Measurements from ENCODE around the gene UPK3A. TPM values are rescaled to one million over a fixed set of nuclear protein-coding genes. Genes with fewer than 3 reads are reported as not detected.
"Not testable (repeated sequence)": the region's sequence is repeated elsewhere in the genome, so short reads cannot be mapped to it uniquely, and the experiment has no call there.

UPK3A gene
- total RNA-seq, 1 donor = not detected

DNA sequence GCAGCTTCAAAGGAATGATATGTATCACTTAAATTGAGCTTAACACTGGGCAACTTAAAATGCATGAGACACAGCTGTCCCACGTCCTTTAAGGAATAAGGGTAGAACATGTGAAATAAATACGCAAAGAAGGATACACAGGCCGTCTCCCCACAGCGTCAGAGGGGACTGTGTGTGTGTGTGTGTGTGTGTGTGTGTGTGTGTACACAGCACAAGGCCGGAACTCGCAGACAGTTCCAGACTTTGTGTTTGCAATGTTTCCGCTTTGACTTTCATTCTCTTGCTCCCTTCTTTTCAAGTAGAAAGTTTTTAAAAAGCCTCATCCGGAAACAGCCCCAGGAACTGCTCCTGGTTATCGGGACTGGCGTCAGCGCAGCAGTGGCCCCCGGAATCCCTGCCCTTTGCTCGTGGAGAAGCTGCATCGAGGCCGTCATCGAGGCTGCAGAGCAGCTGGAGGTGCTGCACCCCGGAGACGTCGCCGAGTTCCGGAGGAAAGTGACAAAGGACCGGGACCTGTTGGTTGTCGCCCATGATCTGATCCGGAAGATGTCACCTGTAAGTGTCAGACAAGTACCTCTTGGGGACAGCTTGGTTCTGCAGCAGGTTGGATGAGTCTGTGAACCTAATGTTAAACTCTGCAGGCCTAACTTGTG lies 38.2 kb downstream of the UPK3A start:
- H3K4me3 ChIP-seq (ENCODE audit: low read depth, low read length) = no peak overlapping the region
- TF ChIP-seq CTCF (IDR thresholded peaks at IDR 0.05; ENCODE audit: insufficient read depth, low read depth, low read length) = no peak
- DNase-seq (ENCODE audit: low read depth) = no peak

- TF ChIP-seq CTCF (IDR thresholded peaks at IDR 0.05; ENCODE audit: insufficient read depth, low read depth, low read length) = no peak
- H3K4me3 ChIP-seq (ENCODE audit: low read depth, low read length) = no peak overlapping the region
- no peak for DNase-seq (ENCODE audit: low read depth)
Observed at GRCh38 chr22:45323695-45324094, 38.9 kb downstream of the UPK3A start.

- no peak overlapping the region for H3K4me3 ChIP-seq (ENCODE audit: low read depth, low read length)
- no peak for DNase-seq (ENCODE audit: low read depth)
- no peak for TF ChIP-seq CTCF (IDR thresholded peaks at IDR 0.05; ENCODE audit: insufficient read depth, low read depth, low read length)
Observed at GRCh38 chr22:45324311-45324711, 39.6 kb downstream of the UPK3A start.

DNA sequence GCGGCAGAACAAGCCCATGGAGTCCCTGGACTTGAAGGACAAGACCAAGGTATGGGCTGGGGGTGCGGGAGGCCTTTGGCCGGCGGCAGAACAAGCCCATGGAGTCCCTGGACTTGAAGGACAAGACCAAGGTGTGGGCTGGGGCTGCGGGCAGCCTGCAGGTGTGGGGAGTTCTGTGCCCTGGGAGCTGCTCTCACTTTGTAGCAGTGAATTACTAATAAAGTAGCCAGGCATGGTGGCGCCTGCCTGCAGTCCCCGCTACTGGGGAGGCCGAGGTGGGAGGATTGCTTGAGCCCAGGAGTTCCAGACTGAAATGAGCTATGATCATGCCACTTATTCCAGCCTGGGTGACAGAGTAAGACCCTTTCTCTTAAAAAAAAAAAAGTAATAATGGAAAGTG lies 43.5 kb downstream of the UPK3A start:
- not testable (repeated sequence) for H3K4me3 ChIP-seq (ENCODE audit: low read depth, low read length); DNase-seq (ENCODE audit: low read depth)

GRCh38 chr22:45328822-45329529 lies 44.2 kb downstream of the UPK3A start:
- peak; percentile 43 for DNase-seq (ENCODE audit: low read depth)

DNA sequence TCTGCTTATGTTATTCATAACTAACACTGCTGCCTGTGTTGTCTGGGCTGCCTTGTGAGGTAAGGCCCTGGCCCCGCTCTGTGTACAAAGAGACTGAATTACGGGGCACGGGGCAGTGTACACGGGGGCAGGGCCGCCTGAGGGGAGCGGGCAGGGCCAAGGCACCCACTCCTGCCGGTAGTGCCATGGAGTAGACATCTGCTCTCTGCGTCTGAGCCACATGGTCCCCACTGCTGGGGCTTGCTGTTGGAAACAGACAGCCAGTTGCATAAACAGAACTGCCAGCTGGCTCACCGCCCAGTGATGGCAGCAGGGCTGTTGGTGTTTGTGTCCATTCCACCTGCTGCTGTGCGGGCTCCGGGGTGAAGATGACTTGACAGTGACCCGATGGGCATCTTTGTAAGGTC lies 44.8 kb downstream of the UPK3A start:
- no peak overlapping the region for H3K4me3 ChIP-seq (ENCODE audit: low read depth, low read length)
- no peak for DNase-seq (ENCODE audit: low read depth)
- no peak for TF ChIP-seq CTCF (IDR thresholded peaks at IDR 0.05; ENCODE audit: insufficient read depth, low read depth, low read length)

More at GRCh38 chr22:45328822-45329529, 44.2 kb downstream of the UPK3A start:
- no peak for TF ChIP-seq CTCF (IDR thresholded peaks at IDR 0.05; ENCODE audit: insufficient read depth, low read depth, low read length)
- H3K4me3 ChIP-seq (ENCODE audit: low read depth, low read length) = no peak overlapping the region

DNA sequence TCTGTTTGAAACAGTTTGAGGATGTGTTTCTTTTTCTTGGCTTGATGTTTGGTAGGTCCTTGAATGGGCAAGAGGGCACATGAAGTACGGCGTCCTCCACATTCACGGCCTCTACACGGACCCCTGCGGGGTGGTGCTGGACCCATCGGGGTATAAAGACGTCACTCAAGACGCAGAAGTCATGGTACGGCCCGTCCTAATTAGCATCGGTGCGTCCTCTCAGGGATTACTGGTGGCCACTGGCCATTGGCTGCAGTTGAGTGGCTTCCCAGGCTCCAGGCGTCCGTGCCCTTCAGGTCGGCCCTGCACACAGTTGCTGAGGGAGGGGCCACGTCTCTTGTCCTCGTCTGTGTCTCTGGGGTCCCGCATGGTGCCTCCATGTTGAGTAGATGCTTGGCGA lies 45.8 kb downstream of the UPK3A start:
- no peak for DNase-seq (ENCODE audit: low read depth)
- TF ChIP-seq CTCF (IDR thresholded peaks at IDR 0.05; ENCODE audit: insufficient read depth, low read depth, low read length) = no peak
- no peak overlapping the region for H3K4me3 ChIP-seq (ENCODE audit: low read depth, low read length)

Measured in fibroblast of villous mesenchyme (primary cell).